Right lobe of liver (tissue), 4 donors: ENCODE measurements around the gene CD9.

Experiments used
- POLR2A ChIP-seq: fragments of 450-650 bp; IDR thresholded peaks from one replicate; pipeline ENCODE4 v1.6.1; 2017; ENCODE audit warnings: antibody characterized with exemption, mild to moderate bottlenecking
- TF ChIP-seq, protein P1 (sequence below), 4 donors: fragments of 200-600 bp in 3 of 4; fragments of 450-650 bp in 1 of 4; IDR thresholded peaks; one replicate each; pipeline versions ENCODE4 v1.5.1 to v1.8.0; 2016 to 2022; ENCODE audit warnings: antibody characterized with exemption in 4 of 4, mild to moderate bottlenecking in 2 of 4
- donor health status: DM: no; HTN: no; CAD: no.
- donor health status: DM: no; HTN: no; CAD: no.
- donor health status: DM: no; HTN: yes; CAD: no.

DNA sequence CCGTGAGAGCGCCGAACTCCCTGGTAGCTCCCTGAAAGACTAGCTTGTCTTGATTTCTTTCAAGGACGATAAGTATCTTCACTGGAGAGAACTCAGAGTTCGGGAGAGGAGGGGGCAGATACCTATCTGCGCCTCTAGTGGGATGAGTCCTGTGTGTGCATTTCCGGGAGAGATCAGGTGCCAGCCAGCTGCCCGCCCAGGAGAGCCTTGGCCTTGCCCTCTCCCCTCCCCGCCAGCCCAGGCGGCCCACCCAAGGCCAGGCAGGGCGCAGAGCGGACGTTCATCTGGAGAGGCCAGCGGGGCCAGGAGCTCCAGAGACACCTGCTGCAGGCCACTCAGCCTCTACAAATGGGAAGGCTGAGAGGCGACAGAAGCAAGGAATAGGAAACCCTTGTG, 1.0 kb downstream of the CD9 start:
- TF ChIP-seq, protein P1, sequence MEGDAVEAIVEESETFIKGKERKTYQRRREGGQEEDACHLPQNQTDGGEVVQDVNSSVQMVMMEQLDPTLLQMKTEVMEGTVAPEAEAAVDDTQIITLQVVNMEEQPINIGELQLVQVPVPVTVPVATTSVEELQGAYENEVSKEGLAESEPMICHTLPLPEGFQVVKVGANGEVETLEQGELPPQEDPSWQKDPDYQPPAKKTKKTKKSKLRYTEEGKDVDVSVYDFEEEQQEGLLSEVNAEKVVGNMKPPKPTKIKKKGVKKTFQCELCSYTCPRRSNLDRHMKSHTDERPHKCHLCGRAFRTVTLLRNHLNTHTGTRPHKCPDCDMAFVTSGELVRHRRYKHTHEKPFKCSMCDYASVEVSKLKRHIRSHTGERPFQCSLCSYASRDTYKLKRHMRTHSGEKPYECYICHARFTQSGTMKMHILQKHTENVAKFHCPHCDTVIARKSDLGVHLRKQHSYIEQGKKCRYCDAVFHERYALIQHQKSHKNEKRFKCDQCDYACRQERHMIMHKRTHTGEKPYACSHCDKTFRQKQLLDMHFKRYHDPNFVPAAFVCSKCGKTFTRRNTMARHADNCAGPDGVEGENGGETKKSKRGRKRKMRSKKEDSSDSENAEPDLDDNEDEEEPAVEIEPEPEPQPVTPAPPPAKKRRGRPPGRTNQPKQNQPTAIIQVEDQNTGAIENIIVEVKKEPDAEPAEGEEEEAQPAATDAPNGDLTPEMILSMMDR (IDR thresholded peaks at IDR 0.05), result no peak
- TF ChIP-seq POLR2A, result no peak
